ENCODE measurements around the gene CNKSR3.

CNKSR3 gene

GRCh38 chr6:154367839-154368695 lies 142.4 kb downstream of the CNKSR3 start:
- H3K4me1 ChIP-seq (ENCODE audit: control insufficient read depth, insufficient read depth, low read length), result no peaks in the 10 kb centered on the region
- no peaks in the 10 kb centered on the region for H3K36me3 ChIP-seq (ENCODE audit: control insufficient read depth, insufficient read depth, low read length)
- H3K9me3 ChIP-seq (ENCODE audit: control insufficient read depth, insufficient read depth, low read length), result no peaks in the 10 kb centered on the region
- no CpG with 5 or more reads among the region's 9 CpGs for WGBS (ENCODE audit: insufficient coverage, insufficient read length)
- DNase-seq (ENCODE audit: low read depth, low spot score), result no peak
- no peaks in the 10 kb centered on the region for H3K27me3 ChIP-seq (ENCODE audit: control insufficient read depth, insufficient read depth, low read length)
- H3K27ac ChIP-seq (ENCODE audit: low read length), result no peak overlapping the region
- no peak overlapping the region for H3K4me3 ChIP-seq (ENCODE audit: low read length)

DNA sequence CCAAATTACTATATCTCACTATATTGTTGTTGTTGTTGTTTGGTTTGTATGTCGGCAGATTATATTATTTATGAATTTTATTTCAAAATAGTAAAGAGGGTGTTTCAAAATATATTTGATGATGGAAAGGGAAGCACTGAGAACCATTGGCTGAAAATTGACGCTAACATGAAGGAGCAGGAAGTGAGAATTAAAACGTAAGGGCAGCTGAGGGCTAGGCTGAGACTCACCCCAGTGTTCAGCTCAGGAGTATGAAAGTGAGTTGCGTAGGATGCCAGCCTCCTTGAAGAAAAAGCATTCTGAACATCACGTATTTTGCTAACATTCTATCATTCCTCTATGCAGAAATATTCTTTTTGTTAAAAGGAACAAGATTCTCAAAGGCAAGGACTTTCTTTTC lies 143.1 kb downstream of the CNKSR3 start:
- H3K27ac ChIP-seq (ENCODE audit: low read length), result no peak overlapping the region
- no peak for DNase-seq (ENCODE audit: low read depth, low spot score)
- no peaks in the 10 kb centered on the region for H3K9me3 ChIP-seq (ENCODE audit: control insufficient read depth, insufficient read depth, low read length)
- H3K36me3 ChIP-seq (ENCODE audit: control insufficient read depth, insufficient read depth, low read length), result no peaks in the 10 kb centered on the region
- H3K4me3 ChIP-seq (ENCODE audit: low read length), result no peak overlapping the region
- no peaks in the 10 kb centered on the region for H3K4me1 ChIP-seq (ENCODE audit: control insufficient read depth, insufficient read depth, low read length)
- no CpG with 5 or more reads among the region's 5 CpGs for whole genome bisulfite sequencing (ENCODE audit: insufficient coverage, insufficient read length)
- no peaks in the 10 kb centered on the region for H3K27me3 ChIP-seq (ENCODE audit: control insufficient read depth, insufficient read depth, low read length)

DNA sequence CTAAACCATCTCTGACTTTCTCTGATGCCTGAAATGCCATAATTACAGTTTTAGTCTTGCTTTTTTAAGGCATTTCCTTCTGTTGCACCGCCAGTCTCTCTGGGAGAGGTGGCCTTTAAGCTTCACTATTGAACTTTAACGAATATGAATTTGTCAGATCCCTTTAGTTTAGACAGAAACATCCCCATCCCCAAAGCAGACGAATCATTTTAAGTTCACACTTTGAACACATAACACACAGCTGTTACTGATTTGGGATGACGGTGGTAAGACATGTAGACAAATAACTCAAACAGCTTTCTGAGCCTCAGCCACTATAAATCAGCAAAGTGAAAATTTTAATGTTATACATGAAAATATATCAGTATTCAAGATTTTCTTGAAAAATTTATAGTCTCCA lies 146.7 kb downstream of the CNKSR3 start:
- WGBS (ENCODE audit: insufficient coverage, insufficient read length), result no CpG with 5 or more reads among the region's 4 CpGs

DNA sequence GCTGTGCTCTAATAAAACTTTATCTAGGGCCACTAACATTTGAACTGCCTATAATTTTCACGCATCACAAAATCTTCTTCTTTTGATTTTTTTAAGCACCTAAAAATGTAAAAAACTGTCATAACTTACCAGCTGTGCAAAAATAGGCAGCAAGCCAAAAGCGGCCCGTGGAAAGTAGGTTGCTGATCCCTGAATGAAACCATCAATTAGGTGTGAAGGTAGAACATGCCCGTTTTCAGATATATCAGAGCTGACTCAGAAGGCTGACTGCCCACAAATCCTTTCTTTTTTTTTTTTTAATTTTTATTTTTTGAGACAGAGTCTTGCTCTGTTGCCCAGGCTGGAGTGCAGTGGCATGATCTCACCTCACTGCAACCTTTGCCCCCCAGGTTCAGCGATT lies 149.0 kb downstream of the CNKSR3 start:
- H3K4me3 ChIP-seq (ENCODE audit: low read length), result no peak overlapping the region
- no peaks in the 10 kb centered on the region for H3K9me3 ChIP-seq (ENCODE audit: control insufficient read depth, insufficient read depth, low read length)
- H3K4me1 ChIP-seq (ENCODE audit: control insufficient read depth, insufficient read depth, low read length), result no peaks in the 10 kb centered on the region
- DNase-seq (ENCODE audit: low read depth, low spot score), result no peak
- H3K36me3 ChIP-seq (ENCODE audit: control insufficient read depth, insufficient read depth, low read length), result no peaks in the 10 kb centered on the region
- WGBS (ENCODE audit: insufficient coverage, insufficient read length), result 100% methylated on average over 1 of the region's 5 CpGs
- H3K27me3 ChIP-seq (ENCODE audit: control insufficient read depth, insufficient read depth, low read length), result no peaks in the 10 kb centered on the region
- H3K27ac ChIP-seq (ENCODE audit: low read length), result no peak overlapping the region

More for the DNA sequence above, 146.7 kb downstream of the CNKSR3 start:
- no peak for DNase-seq (ENCODE audit: low read depth, low spot score)
- H3K4me1 ChIP-seq (ENCODE audit: control insufficient read depth, insufficient read depth, low read length), result no peaks in the 10 kb centered on the region
- H3K27ac ChIP-seq (ENCODE audit: low read length), result no peak overlapping the region
- no peaks in the 10 kb centered on the region for H3K9me3 ChIP-seq (ENCODE audit: control insufficient read depth, insufficient read depth, low read length)
- no peaks in the 10 kb centered on the region for H3K27me3 ChIP-seq (ENCODE audit: control insufficient read depth, insufficient read depth, low read length)
- no peak overlapping the region for H3K4me3 ChIP-seq (ENCODE audit: low read length)
- no peaks in the 10 kb centered on the region for H3K36me3 ChIP-seq (ENCODE audit: control insufficient read depth, insufficient read depth, low read length)

- no peak overlapping the region for H3K4me3 ChIP-seq (ENCODE audit: low read length)
- H3K27me3 ChIP-seq (ENCODE audit: control insufficient read depth, insufficient read depth, low read length), result no peaks in the 10 kb centered on the region
- H3K9me3 ChIP-seq (ENCODE audit: control insufficient read depth, insufficient read depth, low read length), result no peaks in the 10 kb centered on the region
- no peak overlapping the region for H3K27ac ChIP-seq (ENCODE audit: low read length)
- H3K36me3 ChIP-seq (ENCODE audit: control insufficient read depth, insufficient read depth, low read length), result no peaks in the 10 kb centered on the region
- DNase-seq (ENCODE audit: low read depth, low spot score), result no peak
- no peaks in the 10 kb centered on the region for H3K4me1 ChIP-seq (ENCODE audit: control insufficient read depth, insufficient read depth, low read length)
- WGBS (ENCODE audit: insufficient coverage, insufficient read length), result no CpG with 5 or more reads among the region's 3 CpGs
Observed at GRCh38 chr6:154360476-154360875, 150.0 kb downstream of the CNKSR3 start.

DNA sequence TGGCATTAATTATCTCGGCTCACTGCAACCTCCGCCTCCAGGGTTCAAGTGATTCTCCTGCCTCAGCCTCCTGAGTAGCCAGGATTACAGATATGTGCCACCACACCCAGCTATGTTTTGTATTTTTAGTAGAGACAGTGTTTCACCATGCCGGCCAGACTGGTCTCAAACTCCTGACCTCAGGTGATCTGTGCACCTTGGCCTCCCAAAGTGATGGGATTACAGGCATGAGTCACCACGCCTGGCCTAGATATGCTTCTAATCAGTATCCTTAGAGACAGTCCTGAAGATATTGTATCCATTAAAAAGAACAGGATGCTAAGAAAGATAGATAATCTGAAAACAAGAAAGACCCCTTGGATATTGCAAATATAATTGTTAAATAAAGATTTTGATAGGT lies 150.8 kb downstream of the CNKSR3 start:
- no peaks in the 10 kb centered on the region for H3K36me3 ChIP-seq (ENCODE audit: control insufficient read depth, insufficient read depth, low read length)
- no peak overlapping the region for H3K4me3 ChIP-seq (ENCODE audit: low read length)
- H3K9me3 ChIP-seq (ENCODE audit: control insufficient read depth, insufficient read depth, low read length), result no peaks in the 10 kb centered on the region
- no CpG with 5 or more reads among the region's 4 CpGs for WGBS (ENCODE audit: insufficient coverage, insufficient read length)
- no peak overlapping the region for H3K27ac ChIP-seq (ENCODE audit: low read length)
- no peak for DNase-seq (ENCODE audit: low read depth, low spot score)
- H3K4me1 ChIP-seq (ENCODE audit: control insufficient read depth, insufficient read depth, low read length), result no peaks in the 10 kb centered on the region
- no peaks in the 10 kb centered on the region for H3K27me3 ChIP-seq (ENCODE audit: control insufficient read depth, insufficient read depth, low read length)

DNA sequence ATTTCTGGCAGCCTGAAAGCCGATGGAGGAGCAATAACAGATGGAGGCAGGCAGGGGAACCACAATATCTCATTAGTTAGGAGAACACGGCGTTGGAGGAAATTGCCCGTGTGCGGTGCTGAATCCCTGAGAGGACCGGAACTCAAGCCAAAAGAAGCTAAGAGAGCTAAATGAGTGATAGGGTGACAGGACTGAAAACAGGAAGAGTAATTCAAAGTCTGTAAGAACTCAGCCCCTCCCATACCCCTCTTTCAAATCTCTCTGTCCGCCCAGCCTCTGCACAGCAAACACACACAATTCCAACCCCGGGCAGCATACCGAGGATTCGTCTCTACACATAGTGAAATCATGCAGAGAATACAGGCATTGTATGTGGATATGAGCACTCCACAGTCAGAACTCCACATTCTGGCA lies 151.3 kb downstream of the CNKSR3 start:
- Histone ChIP-seq H3K9me3 (ENCODE audit: control insufficient read depth, insufficient read depth, low read length) (no peaks in the 10 kb centered on the region), H3K4me1 (ENCODE audit: control insufficient read depth, insufficient read depth, low read length) (no peaks in the 10 kb centered on the region), H3K27me3 (ENCODE audit: control insufficient read depth, insufficient read depth, low read length) (no peaks in the 10 kb centered on the region), H3K4me3 (ENCODE audit: low read length) (no peak overlapping the region), H3K27ac (ENCODE audit: low read length) (no peak overlapping the region), H3K36me3 (ENCODE audit: control insufficient read depth, insufficient read depth, low read length) (no peaks in the 10 kb centered on the region)
- no CpG with 5 or more reads among the region's 10 CpGs for WGBS (ENCODE audit: insufficient coverage, insufficient read length)
- DNase-seq (ENCODE audit: low read depth, low spot score), result no peak

GRCh38 chr6:154358019-154358545 lies 152.4 kb downstream of the CNKSR3 start:
- Histone ChIP-seq H3K27ac (ENCODE audit: low read length) (no peak overlapping the region), H3K27me3 (ENCODE audit: control insufficient read depth, insufficient read depth, low read length) (no peaks in the 10 kb centered on the region), H3K9me3 (ENCODE audit: control insufficient read depth, insufficient read depth, low read length) (no peaks in the 10 kb centered on the region), H3K4me3 (ENCODE audit: low read length) (no peak overlapping the region), H3K4me1 (ENCODE audit: control insufficient read depth, insufficient read depth, low read length) (no peaks in the 10 kb centered on the region), H3K36me3 (ENCODE audit: control insufficient read depth, insufficient read depth, low read length) (no peaks in the 10 kb centered on the region)
- WGBS (ENCODE audit: insufficient coverage, insufficient read length), result no CpG with 5 or more reads among the region's 5 CpGs
- no peak for DNase-seq (ENCODE audit: low read depth, low spot score)

- H3K27ac ChIP-seq (ENCODE audit: low read length), result no peak within 1 kb of the TSS
- no peak within 1 kb of the TSS for H3K4me3 ChIP-seq (ENCODE audit: low read length)
- no CpG with 5 or more reads among the region's 3 CpGs for WGBS (ENCODE audit: insufficient coverage, insufficient read length)
- DNase-seq (ENCODE audit: low read depth, low spot score), result no peak
- no peaks in the 10 kb centered on the region for H3K9me3 ChIP-seq (ENCODE audit: control insufficient read depth, insufficient read depth, low read length)
- no peaks in the 10 kb centered on the region for H3K27me3 ChIP-seq (ENCODE audit: control insufficient read depth, insufficient read depth, low read length)
- no peaks in the 10 kb centered on the region for H3K36me3 ChIP-seq (ENCODE audit: control insufficient read depth, insufficient read depth, low read length)
- H3K4me1 ChIP-seq (ENCODE audit: control insufficient read depth, insufficient read depth, low read length), result no peaks in the 10 kb centered on the region
Observed at GRCh38 chr6:154356690-154357089, 153.8 kb downstream of the CNKSR3 start, which contains the start of gene IPCEF1. IPCEF1 (minus strand) TSS chr6:154356803; CDS start chr6:154265947, 90,856 bp downstream.

DNA sequence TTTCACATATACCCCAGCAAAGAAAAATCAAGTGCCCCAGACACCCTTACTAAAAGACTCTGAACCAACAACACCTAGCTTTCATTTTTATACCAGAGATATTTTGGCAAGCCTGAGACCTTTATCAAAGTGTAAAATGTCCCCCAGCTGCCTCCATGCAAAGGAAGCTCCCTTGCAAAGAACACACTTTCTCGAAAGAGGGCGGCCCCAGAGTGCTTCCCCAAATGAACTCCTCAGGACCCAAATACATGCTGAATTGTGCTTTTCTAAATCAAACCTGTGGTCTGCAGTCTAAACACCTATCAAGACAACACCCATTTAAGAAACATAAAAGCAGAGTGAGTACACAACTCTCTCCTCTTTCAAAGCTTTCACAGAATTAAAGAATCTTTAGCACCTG lies 154.4 kb downstream of the CNKSR3 start:
- Histone ChIP-seq H3K4me3 (ENCODE audit: low read length) (no peak overlapping the region), H3K9me3 (ENCODE audit: control insufficient read depth, insufficient read depth, low read length) (no peaks in the 10 kb centered on the region), H3K4me1 (ENCODE audit: control insufficient read depth, insufficient read depth, low read length) (no peaks in the 10 kb centered on the region), H3K27ac (ENCODE audit: low read length) (no peak overlapping the region), H3K36me3 (ENCODE audit: control insufficient read depth, insufficient read depth, low read length) (no peaks in the 10 kb centered on the region), H3K27me3 (ENCODE audit: control insufficient read depth, insufficient read depth, low read length) (no peaks in the 10 kb centered on the region)
- no CpG with 5 or more reads among the region's 2 CpGs for WGBS (ENCODE audit: insufficient coverage, insufficient read length)
- no peak for DNase-seq (ENCODE audit: low read depth, low spot score)

Measured in iPS DF 6.9 (cell line).